ENCODE measurements around the gene TMC3.

The TMC3 gene

GRCh38 chr15:81322676-81323253, 51.2 kb downstream of the TMC3 start:
- no peak for DNase-seq (ENCODE audit: low spot score)

GRCh38 chr15:81321667-81322066, 52.3 kb downstream of the TMC3 start:
- DNase-seq (ENCODE audit: low spot score), result no peak

GRCh38 chr15:81317642-81318017, 56.4 kb downstream of the TMC3 start:
- DNase-seq (ENCODE audit: low spot score), result no peak

GRCh38 chr15:81316267-81316666, 57.7 kb downstream of the TMC3 start:
- no peak for DNase-seq (ENCODE audit: low spot score)

- DNase-seq (ENCODE audit: low spot score), result no peak
These were observed 58.4 kb downstream of the TMC3 start for GRCh38 chr15:81315452-81316175.

GRCh38 chr15:81314378-81314777, 59.6 kb downstream of the TMC3 start:
- DNase-seq (ENCODE audit: low spot score), result no peak

- DNase-seq (ENCODE audit: low spot score), result no peak
These were observed 60.3 kb downstream of the TMC3 start for GRCh38 chr15:81313686-81314085.

- DNase-seq (ENCODE audit: low spot score), result no peak
These were observed 61.0 kb downstream of the TMC3 start for GRCh38 chr15:81312790-81313543.

- DNase-seq (ENCODE audit: low spot score), result no peak
These were observed 62.1 kb downstream of the TMC3 start for GRCh38 chr15:81311752-81312464.

GRCh38 chr15:81310480-81310879, 63.5 kb downstream of the TMC3 start:
- DNase-seq (ENCODE audit: low spot score), result no peak

GRCh38 chr15:81309647-81310450, 64.2 kb downstream of the TMC3 start:
- no peak for DNase-seq (ENCODE audit: low spot score)

GRCh38 chr15:81308260-81308659, 65.8 kb downstream of the TMC3 start:
- DNase-seq (ENCODE audit: low spot score), result no peak

GRCh38 chr15:81304226-81304625, 69.8 kb downstream of the TMC3 start:
- no peak for DNase-seq (ENCODE audit: low spot score)

- DNase-seq (ENCODE audit: low spot score), result no peak
These were observed 70.5 kb downstream of the TMC3 start for GRCh38 chr15:81303244-81304225.

GRCh38 chr15:81302701-81303109, 71.3 kb downstream of the TMC3 start:
- no peak for DNase-seq (ENCODE audit: low spot score)

- DNase-seq (ENCODE audit: low spot score), result no peak
These were observed 72.1 kb downstream of the TMC3 start for GRCh38 chr15:81301815-81302399.

GRCh38 chr15:81301385-81301784, 72.6 kb downstream of the TMC3 start:
- DNase-seq (ENCODE audit: low spot score), result no peak

- DNase-seq (ENCODE audit: low spot score), result no peak
These were observed 74.3 kb downstream of the TMC3 start for GRCh38 chr15:81299630-81300273.

GRCh38 chr15:81299156-81299555, 74.9 kb downstream of the TMC3 start:
- DNase-seq (ENCODE audit: low spot score), result no peak

GRCh38 chr15:81298611-81299010, 75.4 kb downstream of the TMC3 start:
- no peak for DNase-seq (ENCODE audit: low spot score)

All from D341Med (cell line).